Bronchial epithelial cell (primary cell): ENCODE results near the gene MMEL1. TPM values are rescaled to one million over a fixed set of nuclear protein-coding genes. Genes with fewer than 3 reads are reported as not detected.
"Not testable (repeated sequence)": the region's sequence is repeated elsewhere in the genome, so short reads cannot be mapped to it uniquely, and the experiment has no call there.

Source experiments
- DNase-seq: peaks from one replicate; pipeline ENCODE4 v3.0.0-alpha.2; 2010; ENCODE audit warnings: low read depth
- FAIRE-seq: peaks from 2 replicates; lab custom pipeline; 2011; peaks lifted over from hg19 to GRCh38; lab: Jason Lieb, UNC
- H3K27me3 ChIP-seq: 2 replicates; pipeline ENCODE4 v1.5.1; 2011; ENCODE audit warnings: low read length; ENCODE audit not compliant: control insufficient read depth, insufficient read depth
- H3K36me3 ChIP-seq: 2 replicates; pipeline ENCODE4 v1.5.1; 2011; ENCODE audit warnings: low read length; ENCODE audit not compliant: control insufficient read depth, insufficient read depth
- H3K4me3 ChIP-seq: 2 replicates; pipeline ENCODE4 v1.5.1; 2011; ENCODE audit warnings: mild to moderate bottlenecking, low read depth, low read length, control low read depth
- CTCF ChIP-seq: IDR thresholded peaks from 2 replicates; pipeline ENCODE4 v1.5.1; 2011; ENCODE audit warnings: mild to moderate bottlenecking, moderate library complexity, low read length, control low read depth, inconsistent platforms; ENCODE audit not compliant: insufficient read depth, severe bottlenecking
- total RNA-seq: library from RNA; depleted of rRNA; stranded (reverse); fragments of >200 nt; gene quantifications from 2 replicates; pipeline ENCODE4 v1.2.1, GENCODE V29; 2014

The MMEL1 gene
- total RNA-seq, 1 donor from 2014 or later = not detected

- Histone ChIP-seq H3K27me3 (no peaks in the 10 kb centered on the region), H3K4me3 (no peak overlapping the region), H3K36me3 (no peaks in the 10 kb centered on the region)
- TF ChIP-seq CTCF = no peak
- DNase-seq (no peak), FAIRE-seq (no peak)
These were observed 49.5 kb downstream of the MMEL1 start for GRCh38 chr1:2583331-2583791.

DNA sequence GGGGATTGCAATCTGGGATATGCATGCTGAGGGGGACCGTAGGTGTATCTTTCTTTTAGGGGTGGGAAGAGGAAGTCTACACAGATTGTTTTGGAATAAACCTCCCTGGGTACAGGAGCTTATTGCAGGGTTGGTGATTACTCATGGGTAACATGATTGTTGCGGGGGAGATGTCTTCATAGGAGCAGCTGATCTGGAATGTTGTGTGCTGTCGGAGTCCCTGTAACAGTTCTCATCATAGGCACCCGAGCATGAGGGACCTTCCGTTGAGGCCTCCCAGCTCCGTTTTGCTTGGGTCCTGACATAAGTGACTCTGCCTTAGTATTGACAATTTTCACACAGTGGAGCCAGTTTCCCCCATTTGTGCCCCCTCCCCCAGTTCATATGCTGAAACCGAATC is 50.4 kb downstream of the MMEL1 start:
- Histone ChIP-seq H3K4me3 (no peak overlapping the region), H3K27me3 (no peaks in the 10 kb centered on the region), H3K36me3 (no peaks in the 10 kb centered on the region)
- DNase-seq (no peak), FAIRE-seq (no peak)
- TF ChIP-seq CTCF = no peak

DNA sequence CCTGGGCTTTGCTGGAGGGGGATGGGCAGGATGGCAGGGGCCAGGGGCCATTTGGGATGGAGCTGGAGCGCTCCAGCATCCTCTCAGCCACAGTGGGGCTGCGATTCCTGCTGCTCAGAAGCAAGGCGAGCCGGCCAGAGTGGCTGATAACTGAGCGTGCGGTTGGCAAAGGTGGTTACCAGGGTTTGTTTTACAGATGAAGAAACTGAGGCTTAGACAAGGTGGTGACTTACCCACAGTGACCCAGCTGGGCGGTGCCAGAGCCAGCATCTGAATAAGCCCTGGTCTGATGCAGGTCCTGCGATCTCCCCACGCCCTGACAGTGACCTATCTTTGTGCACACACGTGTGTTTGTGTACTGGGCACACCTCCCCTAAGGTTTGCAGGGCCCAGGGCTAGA is 52.1 kb downstream of the MMEL1 start:
- no peak for FAIRE-seq
- DNase-seq = no peak
- no peak for TF ChIP-seq CTCF
- Histone ChIP-seq H3K4me3 (no peak overlapping the region), H3K36me3 (no peaks in the 10 kb centered on the region), H3K27me3 (peaks cover 1% of the 10 kb centered on the region)

GRCh38 chr1:2578758-2579118 is 54.1 kb downstream of the MMEL1 start:
- Histone ChIP-seq H3K27me3 (peaks cover 1% of the 10 kb centered on the region), H3K4me3 (no peak overlapping the region), H3K36me3 (no peaks in the 10 kb centered on the region)
- FAIRE-seq (no peak), DNase-seq (no peak)
- no peak for TF ChIP-seq CTCF

DNA sequence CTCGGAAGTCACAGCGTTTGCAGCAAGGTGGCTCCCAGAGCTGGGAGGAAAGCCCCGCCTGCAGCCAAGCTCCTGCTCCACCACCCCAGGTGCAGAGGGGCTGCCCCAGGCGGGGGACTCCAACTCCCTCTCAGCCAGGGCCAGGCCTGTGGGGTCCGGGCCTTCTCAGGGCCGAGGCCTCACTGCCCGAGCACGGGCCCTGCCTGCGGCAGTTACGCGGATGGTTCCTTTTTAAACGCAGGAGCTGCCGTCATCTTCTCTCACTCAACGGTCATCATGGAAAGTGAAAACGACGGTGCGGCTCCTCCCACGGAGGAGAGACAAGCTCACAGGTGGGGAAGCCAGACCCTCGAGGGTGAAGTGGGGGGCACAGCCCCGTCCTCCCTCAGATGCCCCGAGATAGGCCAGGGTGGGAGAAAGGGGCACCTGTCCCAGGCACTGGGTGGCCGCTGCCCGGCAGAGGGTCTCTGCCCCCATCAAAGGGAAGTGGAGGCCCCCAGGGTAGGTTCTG is 55.2 kb downstream of the MMEL1 start:
- not testable (repeated sequence) for H3K4me3 ChIP-seq, H3K36me3 ChIP-seq, DNase-seq, FAIRE-seq, H3K27me3 ChIP-seq

- H3K27me3 ChIP-seq = peaks cover 1% of the 10 kb centered on the region
- FAIRE-seq = no peak
These were observed 56.8 kb downstream of the MMEL1 start for GRCh38 chr1:2575801-2576663.

More at GRCh38 chr1:2575801-2576663, 56.8 kb downstream of the MMEL1 start:
- no peaks in the 10 kb centered on the region for H3K36me3 ChIP-seq
- DNase-seq = no peak
- no peak overlapping the region for H3K4me3 ChIP-seq
- TF ChIP-seq CTCF = no peak
